GM21786 (cell line): ENCODE measurements around the gene PLD1.

ENCODE experiments used
- ATAC-seq: cut with Tn5 transposase; IDR thresholded peaks from one replicate; pipeline ENCODE4 v1.9.1; 2021; ENCODE audit not compliant: unreplicated experiment

The PLD1 gene

GRCh38 chr3:171839270-171839669 is 29.0 kb upstream of the PLD1 start:
- ATAC-seq, result no peak

GRCh38 chr3:171838218-171838720 is 28.0 kb upstream of the PLD1 start:
- no peak for ATAC-seq

- ATAC-seq, result no peak
Observed at GRCh38 chr3:171837698-171838097, 27.4 kb upstream of the PLD1 start.

GRCh38 chr3:171836855-171837254 is 26.6 kb upstream of the PLD1 start:
- ATAC-seq, result no peak

GRCh38 chr3:171835613-171836012 is 25.3 kb upstream of the PLD1 start:
- no peak for ATAC-seq

GRCh38 chr3:171835116-171835515 is 24.8 kb upstream of the PLD1 start:
- no peak for ATAC-seq

- no peak for ATAC-seq
Observed at GRCh38 chr3:171834461-171834801, 24.1 kb upstream of the PLD1 start.

GRCh38 chr3:171833789-171834460 is 23.6 kb upstream of the PLD1 start:
- peak; percentile 71 for ATAC-seq

- ATAC-seq, result no peak
Observed at GRCh38 chr3:171832989-171833388, 22.7 kb upstream of the PLD1 start.

- no peak for ATAC-seq
Observed at GRCh38 chr3:171831936-171832335, 21.7 kb upstream of the PLD1 start.

- ATAC-seq, result no peak
Observed at GRCh38 chr3:171830518-171830875, 20.2 kb upstream of the PLD1 start.

GRCh38 chr3:171829841-171830517 is 19.7 kb upstream of the PLD1 start:
- ATAC-seq, result peak; percentile 66

- no peak for ATAC-seq
Observed at GRCh38 chr3:171828902-171829770, 18.9 kb upstream of the PLD1 start.

- no peak for ATAC-seq
Observed at GRCh38 chr3:171827836-171828458, 17.7 kb upstream of the PLD1 start.

GRCh38 chr3:171827385-171827784 is 17.1 kb upstream of the PLD1 start:
- no peak for ATAC-seq

GRCh38 chr3:171825222-171825828 is 15.0 kb upstream of the PLD1 start:
- no peak for ATAC-seq

- ATAC-seq, result no peak
Observed at GRCh38 chr3:171824824-171825221, 14.5 kb upstream of the PLD1 start.

GRCh38 chr3:171824116-171824515 is 13.8 kb upstream of the PLD1 start:
- no peak for ATAC-seq

- peak; percentile 79 for ATAC-seq
Observed at GRCh38 chr3:171822431-171823106, 12.3 kb upstream of the PLD1 start.

GRCh38 chr3:171821778-171822358 is 11.6 kb upstream of the PLD1 start:
- no peak for ATAC-seq
